ENCODE results near the gene FAM131C. TPM values are rescaled to one million over a fixed set of nuclear protein-coding genes. Genes with fewer than 3 reads are reported as not detected.
"Not testable (repeated sequence)": the region's sequence is repeated elsewhere in the genome, so short reads cannot be mapped to it uniquely, and the experiment has no call there.

FAM131C gene, protein sequence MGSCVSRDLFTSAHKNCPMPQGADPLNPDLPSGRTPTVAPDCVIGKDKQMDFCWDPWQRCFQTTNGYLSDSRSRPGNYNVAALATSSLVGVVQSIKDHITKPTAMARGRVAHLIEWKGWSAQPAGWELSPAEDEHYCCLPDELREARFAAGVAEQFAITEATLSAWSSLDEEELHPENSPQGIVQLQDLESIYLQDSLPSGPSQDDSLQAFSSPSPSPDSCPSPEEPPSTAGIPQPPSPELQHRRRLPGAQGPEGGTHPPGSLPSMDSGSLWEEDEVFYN
- total RNA-seq = 0.52 and 1.5 TPM in 2 replicates

GRCh38 chr1:16073490-16074119, at the start of gene FAM131C:
TSS of gene FAM131C (minus strand) at chr1:16073651. CDS start at chr1:16073442, 209 bp downstream.
- DNase-seq (ENCODE audit: low read depth) = no peak

GRCh38 chr1:16122916-16123315, 49.5 kb upstream of the FAM131C start:
- peak; percentile 97 for DNase-seq (ENCODE audit: low read depth)

DNA sequence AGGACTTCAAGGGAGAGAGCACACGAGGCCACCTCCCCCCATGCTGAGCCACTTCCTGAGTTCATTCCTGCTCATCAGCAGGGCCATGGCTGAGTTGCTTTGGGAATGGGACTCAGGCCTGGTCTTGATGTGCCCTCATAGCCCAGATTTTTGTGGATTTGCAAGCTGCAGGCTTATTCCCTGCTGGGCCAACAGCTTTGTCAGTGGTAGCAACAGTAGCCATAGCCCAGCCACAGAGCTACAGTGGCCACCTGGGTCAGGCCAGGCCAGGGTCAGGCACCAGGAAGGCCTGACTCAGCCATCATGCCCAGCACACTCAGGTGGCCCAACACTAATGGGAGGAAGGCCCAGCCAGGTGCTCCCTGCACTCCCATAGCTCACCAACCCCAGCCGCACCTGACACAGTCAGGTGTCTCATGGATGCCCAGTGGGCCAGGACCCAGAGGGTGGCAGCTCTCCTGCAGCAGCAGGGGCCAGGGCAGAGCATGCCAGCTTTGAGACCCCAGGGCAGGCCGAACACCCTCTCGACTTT, 49.0 kb upstream of the FAM131C start:
- peak; percentile 90 for DNase-seq (ENCODE audit: low read depth)

DNA sequence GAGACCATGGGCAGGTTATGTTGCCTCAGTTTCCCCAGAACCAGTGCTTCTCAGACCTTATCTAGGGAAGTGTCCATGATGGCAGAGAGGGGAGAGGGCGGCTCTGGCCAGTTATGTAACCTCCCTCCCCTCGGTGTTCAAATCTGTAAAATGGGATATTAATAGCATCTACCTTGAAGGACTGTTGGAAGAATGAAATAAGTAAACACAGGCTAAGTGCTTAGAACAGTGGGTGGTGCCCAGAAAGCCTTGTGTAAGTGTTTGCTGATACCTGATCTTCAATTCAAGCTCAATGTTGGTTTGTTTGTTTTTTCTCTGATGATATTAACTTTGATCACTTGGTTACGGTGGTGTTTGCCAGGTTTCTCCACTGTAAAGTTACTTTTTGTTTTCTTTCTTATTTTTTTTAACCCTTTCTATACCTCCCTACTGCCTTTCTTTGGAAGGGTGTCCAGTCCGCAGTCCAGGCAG, 47.5 kb upstream of the FAM131C start:
- peak; percentile 56 for DNase-seq (ENCODE audit: low read depth)

GRCh38 chr1:16120407-16120806, 47.0 kb upstream of the FAM131C start:
- DNase-seq (ENCODE audit: low read depth) = no peak

- DNase-seq (ENCODE audit: low read depth) = no peak
Measured at GRCh38 chr1:16119926-16120325, 46.5 kb upstream of the FAM131C start.

DNA sequence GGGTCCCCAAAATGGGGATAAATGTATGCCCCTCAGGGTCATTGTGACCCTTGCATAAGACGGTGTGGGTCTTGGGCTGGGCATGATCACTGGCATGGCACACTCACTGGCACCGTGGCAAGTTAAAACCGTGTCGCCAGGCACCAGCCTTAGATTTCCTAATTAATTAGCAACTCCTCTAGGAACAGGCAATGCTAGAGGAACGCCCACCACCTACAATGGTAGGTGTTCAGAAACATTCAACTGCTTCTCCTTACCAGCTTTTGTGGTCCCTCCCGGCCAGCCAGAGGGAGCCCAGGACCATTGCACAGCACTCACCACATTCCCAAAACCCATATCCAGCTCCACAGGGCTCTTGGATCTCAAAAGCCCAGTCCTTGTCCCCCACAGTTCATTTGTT, 46.1 kb upstream of the FAM131C start:
- DNase-seq (ENCODE audit: low read depth) = no peak

- no peak for DNase-seq (ENCODE audit: low read depth)
Measured at GRCh38 chr1:16118706-16119105, 45.3 kb upstream of the FAM131C start.

DNA sequence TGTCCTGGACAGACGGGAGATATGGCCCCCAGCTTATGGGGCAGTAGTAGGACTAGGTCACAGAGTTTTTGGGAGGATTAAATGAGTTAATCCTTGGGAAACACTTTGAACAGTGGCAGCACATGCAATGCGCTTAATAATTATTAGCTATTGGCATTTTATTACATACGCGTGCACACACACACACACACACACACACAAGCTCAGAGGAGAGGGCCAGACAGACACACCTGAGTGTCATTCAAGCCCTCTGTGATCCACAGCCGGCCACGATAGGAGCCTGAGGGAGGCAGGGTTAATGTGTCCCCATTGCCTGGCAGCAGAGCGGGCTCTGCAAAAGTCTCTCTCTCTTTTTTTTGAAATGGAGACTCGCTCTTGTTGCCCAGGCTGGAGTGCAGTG, 44.5 kb upstream of the FAM131C start:
- DNase-seq (ENCODE audit: low read depth) = no peak

GRCh38 chr1:16117369-16117768, 43.9 kb upstream of the FAM131C start:
- DNase-seq (ENCODE audit: low read depth) = peak; percentile 70

DNA sequence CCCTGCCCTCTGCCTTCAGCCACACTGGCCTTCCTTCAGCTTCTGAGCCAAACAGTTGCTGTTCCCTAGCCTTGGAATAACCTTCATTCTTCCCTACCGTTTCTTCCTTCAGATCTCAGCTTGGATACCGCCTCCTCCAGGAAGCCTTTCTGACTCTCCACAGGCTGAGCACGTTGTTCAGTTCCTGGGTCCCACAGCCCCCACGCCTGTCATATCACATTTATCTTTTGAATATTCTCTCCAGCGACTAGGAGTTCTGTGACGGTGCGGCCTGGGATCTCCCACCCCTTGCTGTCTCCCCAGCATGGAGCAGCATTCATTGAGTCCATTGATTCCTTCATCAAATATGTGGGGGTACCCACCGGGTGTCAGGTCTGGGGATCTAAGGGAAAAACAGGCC, 43.2 kb upstream of the FAM131C start:
- no peak for DNase-seq (ENCODE audit: low read depth)

DNA sequence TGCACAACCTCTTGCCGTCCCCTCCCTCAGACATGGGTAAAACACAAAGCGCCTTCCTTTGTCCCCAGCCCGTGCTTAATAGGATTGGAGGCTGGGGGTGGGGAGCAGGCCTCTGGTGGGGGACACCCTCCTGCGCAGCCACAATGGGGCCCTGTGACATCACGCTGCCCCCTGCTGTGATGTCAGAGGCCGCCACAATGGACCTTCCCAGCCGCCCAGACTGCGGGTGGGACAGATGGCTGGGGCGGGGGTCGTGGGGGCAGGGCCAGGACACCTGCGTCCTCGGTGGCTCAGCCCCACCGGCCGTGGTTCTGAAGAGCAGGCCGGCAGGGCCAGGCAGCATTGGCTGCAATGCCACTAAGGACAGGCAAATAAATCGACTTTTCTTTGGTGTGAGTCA, 42.6 kb upstream of the FAM131C start:
- DNase-seq (ENCODE audit: low read depth) = no peak

DNA sequence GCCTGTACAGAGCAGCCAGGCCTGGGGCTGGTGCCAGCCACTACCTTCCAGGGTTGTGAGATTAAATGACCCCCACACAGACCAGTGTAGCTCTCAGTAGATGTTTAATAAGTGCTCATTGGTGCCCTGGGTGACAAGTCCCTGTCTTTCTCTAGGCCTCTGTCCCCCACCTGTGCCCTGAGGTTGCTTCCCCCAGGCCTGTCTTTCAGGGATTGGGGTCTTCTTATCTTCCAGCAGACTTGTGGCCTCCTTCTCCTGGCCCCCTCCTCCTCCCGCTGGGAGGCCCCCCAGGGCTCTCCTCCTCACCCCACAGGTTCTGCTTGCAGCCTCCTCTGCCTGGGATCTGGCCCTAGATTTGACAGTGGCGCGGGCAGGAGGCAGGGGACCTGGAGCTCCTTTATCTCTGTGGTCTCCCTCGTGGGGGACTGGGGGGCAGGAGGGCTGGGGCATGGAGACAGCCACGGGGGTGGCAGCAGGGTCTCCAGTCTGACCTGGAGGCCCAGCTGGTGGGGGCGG, 42.1 kb upstream of the FAM131C start:
- no peak for DNase-seq (ENCODE audit: low read depth)

GRCh38 chr1:16114527-16115467, 41.3 kb upstream of the FAM131C start:
- no peak for DNase-seq (ENCODE audit: low read depth)

GRCh38 chr1:16112596-16113555, 39.4 kb upstream of the FAM131C start:
- DNase-seq (ENCODE audit: low read depth) = no peak

- peak; percentile 55 for DNase-seq (ENCODE audit: low read depth)
Measured at GRCh38 chr1:16111771-16112595, 38.5 kb upstream of the FAM131C start.

DNA sequence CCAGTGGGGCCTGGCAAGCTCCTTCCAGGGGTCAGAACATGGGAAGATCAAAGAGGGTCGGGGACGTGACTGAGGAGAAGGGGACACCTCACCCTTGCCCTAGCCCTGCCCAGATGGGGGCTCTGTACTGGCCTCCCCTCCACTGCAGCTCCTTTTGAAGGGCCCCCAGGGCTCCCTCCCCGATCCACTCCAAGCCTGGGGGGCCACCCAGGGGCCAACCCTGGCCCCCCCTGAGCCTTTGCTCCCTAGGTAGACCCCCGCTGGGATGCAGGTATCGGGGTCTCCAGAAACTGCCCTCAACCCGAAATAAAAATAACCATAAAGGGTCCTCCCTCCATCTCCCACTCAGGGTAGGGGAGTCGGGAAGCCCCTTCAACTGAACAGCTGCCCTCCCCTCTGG, 37.4 kb upstream of the FAM131C start:
- DNase-seq (ENCODE audit: low read depth) = no peak

- DNase-seq (ENCODE audit: low read depth) = no peak
Measured at GRCh38 chr1:16110456-16110855, 37.0 kb upstream of the FAM131C start.

- peak; percentile 14 for DNase-seq (ENCODE audit: low read depth)
Measured at GRCh38 chr1:16109571-16109970, 36.1 kb upstream of the FAM131C start.

- not testable (repeated sequence) for DNase-seq (ENCODE audit: low read depth)
Measured at GRCh38 chr1:16107039-16107438, 33.6 kb upstream of the FAM131C start.

All from renal cortical epithelial cell (primary cell).